ENCODE data around the gene KCTD1.

- no peak for TF ChIP-seq CTCF (IDR thresholded peaks at IDR 0.05)
- no peak for TF ChIP-seq ZFX (IDR thresholded peaks at IDR 0.05; ENCODE audit: borderline replicate concordance)
Measured at GRCh38 chr18:26477828-26478466, 70.4 kb downstream of the KCTD1 start.
